Mesendoderm (in vitro differentiated cells): ENCODE measurements around the gene SAMD14.
A peak's percentile ranks its signal among the peaks of the same experiment; 100 is the strongest.

ENCODE experiments used
- DNase-seq: peaks from one replicate; pipeline ENCODE4 v3.0.0; 2013
- H2AK5ac ChIP-seq: 2 replicates; pipeline ENCODE4 v1.6.1; 2013; ENCODE audit warnings: low read length, inconsistent platforms
- H2BK120ac ChIP-seq: 2 replicates; pipeline ENCODE4 v1.6.1; 2013; ENCODE audit warnings: low read depth, mild to moderate bottlenecking, low read length, moderate library complexity, mixed read lengths
- H2BK15ac ChIP-seq: replicated peaks from 2 replicates; pipeline ENCODE4 v1.6.1; 2013; ENCODE audit warnings: low read depth, mild to moderate bottlenecking, moderate library complexity
- H2BK5ac ChIP-seq: 2 replicates; pipeline ENCODE4 v1.6.1; 2013; ENCODE audit warnings: low read length, inconsistent platforms
- H3K18ac ChIP-seq: 2 replicates; pipeline ENCODE4 v1.6.1; 2013; ENCODE audit warnings: mild to moderate bottlenecking, low read length, mixed read lengths
- H3K23ac ChIP-seq: one replicate; pipeline ENCODE4 v1.6.1; 2013; ENCODE audit warnings: low read length
- H3K27ac ChIP-seq: 2 replicates; pipeline ENCODE4 v1.5.1; 2013; ENCODE audit warnings: low read depth, mild to moderate bottlenecking, inconsistent platforms, low read length, moderate library complexity
- H3K27me3 ChIP-seq: 2 replicates; pipeline ENCODE4 v1.6.1; 2013; ENCODE audit warnings: low read length, control low read depth, mild to moderate bottlenecking, inconsistent platforms; ENCODE audit not compliant: insufficient read depth, poor library complexity
- H3K36me3 ChIP-seq: 2 replicates; pipeline ENCODE4 v1.6.1; 2013; ENCODE audit warnings: low read length, inconsistent platforms; ENCODE audit not compliant: control insufficient read depth, insufficient read depth
- H3K4ac ChIP-seq: one replicate; pipeline ENCODE4 v1.6.1; 2013; ENCODE audit warnings: low read depth, mild to moderate bottlenecking, low read length, moderate library complexity
- H3K4me1 ChIP-seq: 2 replicates; pipeline ENCODE4 v1.6.1; 2013; ENCODE audit warnings: low read depth, low read length, inconsistent platforms; ENCODE audit not compliant: control insufficient read depth
- H3K4me2 ChIP-seq: 2 replicates; pipeline ENCODE4 v1.6.1; 2013; ENCODE audit warnings: low read length
- H3K4me3 ChIP-seq: 2 replicates; pipeline ENCODE4 v1.5.1; 2013; ENCODE audit warnings: mild to moderate bottlenecking, low read length
- H3K56ac ChIP-seq: one replicate; pipeline ENCODE4 v1.6.1; 2013; ENCODE audit warnings: low read length
- H3K79me1 ChIP-seq: 2 replicates; pipeline ENCODE4 v1.6.1; 2013; ENCODE audit warnings: low read length, inconsistent platforms
- H3K79me2 ChIP-seq: 2 replicates; pipeline ENCODE4 v1.6.1; 2013; ENCODE audit warnings: mild to moderate bottlenecking, low read length; ENCODE audit not compliant: control insufficient read depth, insufficient read depth
- H3K9ac ChIP-seq: 2 replicates; pipeline ENCODE4 v1.6.1; 2013; ENCODE audit warnings: low read length, inconsistent platforms
- H4K5ac ChIP-seq: one replicate; pipeline ENCODE4 v1.6.1; 2013; ENCODE audit warnings: low read length
- H4K8ac ChIP-seq: one replicate; pipeline ENCODE4 v1.6.1; 2013; ENCODE audit warnings: low read depth, mild to moderate bottlenecking, control low read depth, low read length, moderate library complexity
- WGBS: extraction: QIAGEN DNeasy Blood & Tissue Kit; methylation state at CpG from one replicate; pipeline ENCODE4 v1.1.7; 2013; ENCODE audit warnings: low lambda C conversion rate, missing lambda C conversion rate; ENCODE audit not compliant: insufficient coverage; ENCODE audit errors: extremely low coverage; 5-methylcytosine and 5-hydroxymethylcytosine counted together

Gene SAMD14

GRCh38 chr17:50166518-50167181 is 36.7 kb upstream of the SAMD14 start:
- Histone ChIP-seq H3K79me1 (no peaks in the 10 kb centered on the region), H3K79me2 (no peaks in the 10 kb centered on the region), H3K4me1 (no peaks in the 10 kb centered on the region), H3K4me2 (no peak overlapping the region), H3K4me3 (no peak overlapping the region), H3K36me3 (no peaks in the 10 kb centered on the region), H2BK15ac (no peak overlapping the region), H3K18ac (no peak overlapping the region), H3K56ac (peak overlapping the region; percentile 29), H2BK120ac (no peak overlapping the region), H3K4ac (no peak overlapping the region), H3K27ac (no peak overlapping the region), H4K8ac (no peak overlapping the region), H3K23ac (no peak overlapping the region), H3K27me3 (no peaks in the 10 kb centered on the region), H2AK5ac (no peak overlapping the region), H4K5ac (no peak overlapping the region), H2BK5ac (no peak overlapping the region), H3K9ac (no peak overlapping the region)
- no peak for DNase-seq
- WGBS = 100% methylated on average over 1 of the region's 7 CpGs

- no peak for DNase-seq
- no peak within 1 kb of the TSS for H3K18ac ChIP-seq
- no peak within 1 kb of the TSS for H3K4me2 ChIP-seq
- H3K9ac ChIP-seq = no peak within 1 kb of the TSS
- H4K5ac ChIP-seq = no peak within 1 kb of the TSS
- peak within 1 kb of the TSS; percentile 46 for H3K56ac ChIP-seq
- H4K8ac ChIP-seq = no peak within 1 kb of the TSS
- H3K4me3 ChIP-seq = no peak within 1 kb of the TSS
- H2BK5ac ChIP-seq = no peak within 1 kb of the TSS
- no peaks in the 10 kb centered on the region for H3K27me3 ChIP-seq
- H3K79me2 ChIP-seq = no peaks in the 10 kb centered on the region
- no peaks in the 10 kb centered on the region for H3K79me1 ChIP-seq
- no peak within 1 kb of the TSS for H3K27ac ChIP-seq
- no peak within 1 kb of the TSS for H2BK120ac ChIP-seq
- H3K23ac ChIP-seq = no peak within 1 kb of the TSS
- H2BK15ac ChIP-seq = no peak within 1 kb of the TSS
- H3K4me1 ChIP-seq = no peaks in the 10 kb centered on the region
- H3K36me3 ChIP-seq = no peaks in the 10 kb centered on the region
- H3K4ac ChIP-seq = no peak within 1 kb of the TSS
- no CpG with 5 or more reads among the region's 15 CpGs for WGBS
- no peak within 1 kb of the TSS for H2AK5ac ChIP-seq
Measured at GRCh38 chr17:50165867-50166517, 36.0 kb upstream of the SAMD14 start, which contains the start of gene SGCA. SGCA (plus strand) TSS chr17:50166005; CDS start chr17:50166041, 36 bp downstream.

GRCh38 chr17:50165466-50165865 is 35.5 kb upstream of the SAMD14 start:
- Histone ChIP-seq H3K79me1 (no peaks in the 10 kb centered on the region), H3K27me3 (no peaks in the 10 kb centered on the region), H3K27ac (no peak overlapping the region), H3K4me1 (no peaks in the 10 kb centered on the region), H4K8ac (no peak overlapping the region), H3K4ac (no peak overlapping the region), H3K79me2 (no peaks in the 10 kb centered on the region), H2BK120ac (no peak overlapping the region), H3K56ac (no peak overlapping the region), H2AK5ac (no peak overlapping the region), H3K4me3 (no peak overlapping the region), H2BK5ac (no peak overlapping the region), H3K4me2 (no peak overlapping the region), H3K18ac (no peak overlapping the region), H4K5ac (no peak overlapping the region), H3K9ac (no peak overlapping the region), H2BK15ac (no peak overlapping the region), H3K36me3 (no peaks in the 10 kb centered on the region), H3K23ac (no peak overlapping the region)
- WGBS = no CpG with 5 or more reads among the region's 3 CpGs
- DNase-seq = no peak

GRCh38 chr17:50165066-50165465 is 35.1 kb upstream of the SAMD14 start:
- H3K36me3 ChIP-seq = no peaks in the 10 kb centered on the region
- no peak overlapping the region for H3K9ac ChIP-seq
- no peak overlapping the region for H4K8ac ChIP-seq
- no peak overlapping the region for H4K5ac ChIP-seq
- no peak overlapping the region for H3K4me2 ChIP-seq
- H3K18ac ChIP-seq = no peak overlapping the region
- WGBS = no CpG with 5 or more reads among the region's 9 CpGs
- no peak overlapping the region for H2BK15ac ChIP-seq
- no peak overlapping the region for H2BK5ac ChIP-seq
- H3K4me1 ChIP-seq = no peaks in the 10 kb centered on the region
- H3K27ac ChIP-seq = no peak overlapping the region
- H3K23ac ChIP-seq = no peak overlapping the region
- no peak overlapping the region for H3K56ac ChIP-seq
- H3K79me1 ChIP-seq = no peaks in the 10 kb centered on the region
- no peak overlapping the region for H3K4me3 ChIP-seq
- no peaks in the 10 kb centered on the region for H3K27me3 ChIP-seq
- no peak overlapping the region for H2BK120ac ChIP-seq
- H2AK5ac ChIP-seq = no peak overlapping the region
- no peak for DNase-seq
- H3K79me2 ChIP-seq = no peaks in the 10 kb centered on the region
- no peak overlapping the region for H3K4ac ChIP-seq

GRCh38 chr17:50164697-50164988 is 34.7 kb upstream of the SAMD14 start:
- Histone ChIP-seq H3K9ac (no peak overlapping the region), H3K4ac (no peak overlapping the region), H4K8ac (no peak overlapping the region), H3K4me3 (no peak overlapping the region), H3K79me1 (no peaks in the 10 kb centered on the region), H3K36me3 (no peaks in the 10 kb centered on the region), H4K5ac (no peak overlapping the region), H2BK5ac (no peak overlapping the region), H3K4me2 (no peak overlapping the region), H3K4me1 (no peaks in the 10 kb centered on the region), H3K23ac (no peak overlapping the region), H3K56ac (no peak overlapping the region), H2BK15ac (no peak overlapping the region), H3K18ac (no peak overlapping the region), H2BK120ac (no peak overlapping the region), H3K27me3 (no peaks in the 10 kb centered on the region), H3K79me2 (no peaks in the 10 kb centered on the region), H2AK5ac (no peak overlapping the region), H3K27ac (no peak overlapping the region)
- DNase-seq = no peak
- no CpG with 5 or more reads among the region's 2 CpGs for WGBS
